ENCODE results near the gene SASH1.

DNA sequence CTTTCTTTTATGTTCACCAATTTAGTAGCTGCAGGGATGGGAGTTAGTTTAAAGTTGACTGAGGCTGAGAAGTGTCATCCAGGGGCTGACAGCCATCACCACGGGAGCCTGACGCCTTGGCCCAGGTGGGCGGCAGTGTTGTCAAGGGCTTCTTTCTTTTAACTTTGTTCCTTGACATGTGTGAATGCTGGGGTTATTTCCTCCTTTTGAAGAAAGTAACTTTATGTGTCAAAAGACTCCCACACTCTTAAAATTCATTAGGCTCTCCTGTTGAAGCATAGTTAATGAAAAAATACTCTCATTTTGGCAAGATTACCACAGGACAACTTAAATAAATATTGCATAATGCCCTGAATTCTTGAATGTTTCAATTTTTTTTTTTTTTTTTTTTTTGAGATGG, 50.0 kb downstream of the SASH1 start:
- TF ChIP-seq, protein P1, sequence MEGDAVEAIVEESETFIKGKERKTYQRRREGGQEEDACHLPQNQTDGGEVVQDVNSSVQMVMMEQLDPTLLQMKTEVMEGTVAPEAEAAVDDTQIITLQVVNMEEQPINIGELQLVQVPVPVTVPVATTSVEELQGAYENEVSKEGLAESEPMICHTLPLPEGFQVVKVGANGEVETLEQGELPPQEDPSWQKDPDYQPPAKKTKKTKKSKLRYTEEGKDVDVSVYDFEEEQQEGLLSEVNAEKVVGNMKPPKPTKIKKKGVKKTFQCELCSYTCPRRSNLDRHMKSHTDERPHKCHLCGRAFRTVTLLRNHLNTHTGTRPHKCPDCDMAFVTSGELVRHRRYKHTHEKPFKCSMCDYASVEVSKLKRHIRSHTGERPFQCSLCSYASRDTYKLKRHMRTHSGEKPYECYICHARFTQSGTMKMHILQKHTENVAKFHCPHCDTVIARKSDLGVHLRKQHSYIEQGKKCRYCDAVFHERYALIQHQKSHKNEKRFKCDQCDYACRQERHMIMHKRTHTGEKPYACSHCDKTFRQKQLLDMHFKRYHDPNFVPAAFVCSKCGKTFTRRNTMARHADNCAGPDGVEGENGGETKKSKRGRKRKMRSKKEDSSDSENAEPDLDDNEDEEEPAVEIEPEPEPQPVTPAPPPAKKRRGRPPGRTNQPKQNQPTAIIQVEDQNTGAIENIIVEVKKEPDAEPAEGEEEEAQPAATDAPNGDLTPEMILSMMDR (IDR thresholded peaks at IDR 0.05; ENCODE audit: borderline replicate concordance, extremely low read depth, low read length, poor library complexity, severe bottlenecking), result no peak
- TF ChIP-seq EZH2 (IDR thresholded peaks at IDR 0.05; ENCODE audit: borderline replicate concordance, low read depth, low read length, severe bottlenecking), result no peak
